SK-N-SH (cell line): ENCODE data around the gene FAM107A. TPM values are rescaled to one million over a fixed set of nuclear protein-coding genes. Genes with fewer than 3 reads are reported as not detected.

ENCODE experiments used
- CTCF ChIA-PET: fragments of 300-600, 350-600 bp; formaldehyde crosslinking; extraction: SDS; loops from one replicate; lab custom pipeline; 2021; lab: Yijun Ruan, JAX
- POLR2A ChIA-PET: fragments of 350-600 bp; sonication (Branson Sonifier 250); formaldehyde crosslinking; extraction: SDS; loops from one replicate; lab custom pipeline; 2020; ENCODE audit warnings: antibody characterized with exemption, inconsistent platforms; lab: Yijun Ruan, JAX
- DNase-seq: peaks from one replicate; pipeline ENCODE4 v3.0.0; 2012
- H2AFZ ChIP-seq: fragments of 200-600 bp; sonication (generic); 2 replicates; pipeline ENCODE4 v1.8.1; 2016; ENCODE audit warnings: antibody characterized with exemption, mild to moderate bottlenecking, low read depth
- H3F3A ChIP-seq: fragments of 200-600 bp; sonication (generic); replicated peaks from 2 replicates; pipeline ENCODE3; 2016; ENCODE audit warnings: antibody characterized with exemption, mild to moderate bottlenecking; ENCODE audit not compliant: insufficient read depth
- H3K27ac ChIP-seq, 2 experiments: fragments of 200-500 bp in 1 of 2; fragments of 200-600 bp in 1 of 2; sonication (Bioruptor generic) in 1 of 2; sonication (generic), shearing (Covaris generic) in 1 of 2; 2 replicates each; pipeline versions ENCODE4 v1.5.1 to v1.6.1; 2014 to 2016; ENCODE audit warnings: low read depth in 2 of 2, inconsistent platforms in 1 of 2, low read length in 1 of 2, mild to moderate bottlenecking in 1 of 2, mixed read lengths in 1 of 2
- H3K27me3 ChIP-seq: fragments of 200-600 bp; sonication (generic), shearing (Covaris generic); 2 replicates; pipeline ENCODE4 v1.6.1; 2016; ENCODE audit warnings: mixed run types; ENCODE audit not compliant: insufficient read depth
- H3K36me3 ChIP-seq, 2 experiments: fragments of 200-500 bp in 1 of 2; fragments of 200-600 bp in 1 of 2; sonication (Bioruptor generic) in 1 of 2; sonication (generic) in 1 of 2; replicated peaks in 1 of 2; 2 replicates each; pipeline versions ENCODE3 to v1.5.1; 2014 to 2016; ENCODE audit warnings: low read length in 1 of 2, mild to moderate bottlenecking in 1 of 2; ENCODE audit not compliant: insufficient read depth in 2 of 2, control insufficient read depth in 1 of 2
- H3K4me1 ChIP-seq, 2 experiments: fragments of 200-500 bp in 1 of 2; fragments of 200-600 bp in 1 of 2; sonication (Bioruptor generic) in 1 of 2; sonication (generic), shearing (Covaris generic) in 1 of 2; 2 replicates each; pipeline versions ENCODE4 v1.5.1 to v1.6.1; 2014 to 2016; ENCODE audit warnings: low read depth in 1 of 2, low read length in 1 of 2, mixed run types in 1 of 2; ENCODE audit not compliant: insufficient read depth in 2 of 2, control insufficient read depth in 1 of 2
- H3K4me2 ChIP-seq: fragments of 200-600 bp; sonication (generic), shearing (Covaris generic); 2 replicates; pipeline ENCODE4 v1.6.1; 2017; ENCODE audit warnings: mixed run types
- H3K4me3 ChIP-seq, 2 experiments: fragments of 200-500 bp in 1 of 2; fragments of 200-600 bp in 1 of 2; sonication (Bioruptor generic) in 1 of 2; sonication (generic), shearing (Covaris generic) in 1 of 2; 2 replicates each; pipeline versions ENCODE4 v1.5.1 to v1.8.1; 2014 to 2016; ENCODE audit warnings: low read depth in 2 of 2, inconsistent platforms in 1 of 2, low read length in 1 of 2, mild to moderate bottlenecking in 1 of 2, mixed read lengths in 1 of 2, moderate library complexity in 1 of 2
- H3K79me2 ChIP-seq: fragments of 200-600 bp; sonication (generic); 2 replicates; pipeline ENCODE4 v1.8.1; 2017; ENCODE audit warnings: mild to moderate bottlenecking; ENCODE audit not compliant: insufficient read depth
- H3K9ac ChIP-seq: fragments of 200-600 bp; sonication (generic); 2 replicates; pipeline ENCODE4 v1.6.1; 2017; ENCODE audit warnings: mixed run types
- H3K9me2 ChIP-seq: fragments of 200-600 bp; sonication (generic); 2 replicates; pipeline ENCODE4 v1.6.1; 2017; ENCODE audit warnings: mixed run types
- H3K9me3 ChIP-seq: fragments of 200-600 bp; sonication (generic); 2 replicates; pipeline ENCODE4 v1.6.1; 2017; ENCODE audit warnings: mixed run types, mild to moderate bottlenecking, moderate library complexity
- H4K20me1 ChIP-seq: fragments of 200-600 bp; sonication (generic); 2 replicates; pipeline ENCODE4 v1.6.1; 2017; ENCODE audit warnings: mild to moderate bottlenecking, mixed run types; ENCODE audit not compliant: insufficient read depth
- EP300 ChIP-seq, 2 experiments: IDR thresholded peaks; 2 replicates each; pipeline versions ENCODE4 v1.4.0 to v1.6.1; 2012; ENCODE audit warnings: borderline replicate concordance in 1 of 2, low read depth in 1 of 2, low read length in 1 of 2
- MXI1 ChIP-seq: IDR thresholded peaks from 2 replicates; pipeline ENCODE4 v1.6.1; 2012; ENCODE audit warnings: mild to moderate bottlenecking, low read depth, low read length, improper control_type of control experiment
- RAD21 ChIP-seq: IDR thresholded peaks from 2 replicates; pipeline ENCODE4 v1.6.1; 2012; ENCODE audit warnings: mild to moderate bottlenecking, low read length
- RCOR1 ChIP-seq: fragments of 150-350 bp; IDR thresholded peaks from 2 replicates; pipeline ENCODE4 v1.6.1; 2017; ENCODE audit warnings: antibody characterized with exemption, low read length
- REST ChIP-seq: IDR thresholded peaks from 2 replicates; pipeline ENCODE4 v1.6.1; 2012; ENCODE audit warnings: mild to moderate bottlenecking, low read depth, low read length, moderate library complexity
- RXRA ChIP-seq: IDR thresholded peaks from 2 replicates; pipeline ENCODE4 v1.4.0; 2012; ENCODE audit warnings: low read depth, mild to moderate bottlenecking, borderline replicate concordance
- USF1 ChIP-seq: IDR thresholded peaks from 2 replicates; pipeline ENCODE4 v1.4.0; 2012; ENCODE audit warnings: low read depth, borderline replicate concordance
- YY1 ChIP-seq: IDR thresholded peaks from 2 replicates; pipeline ENCODE4 v1.4.0; 2012; ENCODE audit warnings: low read depth, mild to moderate bottlenecking
- WGBS: methylation state at CpG from one replicate; pipeline ENCODE4 v1.1.6; 2017; ENCODE audit warnings: low lambda C conversion rate; 5-methylcytosine and 5-hydroxymethylcytosine counted together
- polyA plus RNA-seq, 3 experiments: library from polyadenylated mRNA; depleted of rRNA; stranded (reverse); fragments of >200 nt; gene quantifications; 2 replicates each; pipeline ENCODE4 v1.2.3, GENCODE V29; 2012
- TF ChIP-seq, protein P1 (sequence below): fragments of 200-600 bp; sonication (generic); IDR thresholded peaks from 2 replicates; pipeline ENCODE4 v1.6.1; 2017; ENCODE audit warnings: antibody characterized with exemption, mild to moderate bottlenecking, moderate library complexity
- TF ChIP-seq, protein P2 (sequence below): IDR thresholded peaks from 2 replicates; pipeline ENCODE4 v1.4.0; 2012; ENCODE audit warnings: low read depth

FAM107A gene
- polyA plus RNA-seq, 1 of the 3 experiments (the other 2 are of a cell fraction): 0.02 TPM

- TF ChIP-seq REST: no peak
- TF ChIP-seq RCOR1: no peak
- TF ChIP-seq, protein P1, sequence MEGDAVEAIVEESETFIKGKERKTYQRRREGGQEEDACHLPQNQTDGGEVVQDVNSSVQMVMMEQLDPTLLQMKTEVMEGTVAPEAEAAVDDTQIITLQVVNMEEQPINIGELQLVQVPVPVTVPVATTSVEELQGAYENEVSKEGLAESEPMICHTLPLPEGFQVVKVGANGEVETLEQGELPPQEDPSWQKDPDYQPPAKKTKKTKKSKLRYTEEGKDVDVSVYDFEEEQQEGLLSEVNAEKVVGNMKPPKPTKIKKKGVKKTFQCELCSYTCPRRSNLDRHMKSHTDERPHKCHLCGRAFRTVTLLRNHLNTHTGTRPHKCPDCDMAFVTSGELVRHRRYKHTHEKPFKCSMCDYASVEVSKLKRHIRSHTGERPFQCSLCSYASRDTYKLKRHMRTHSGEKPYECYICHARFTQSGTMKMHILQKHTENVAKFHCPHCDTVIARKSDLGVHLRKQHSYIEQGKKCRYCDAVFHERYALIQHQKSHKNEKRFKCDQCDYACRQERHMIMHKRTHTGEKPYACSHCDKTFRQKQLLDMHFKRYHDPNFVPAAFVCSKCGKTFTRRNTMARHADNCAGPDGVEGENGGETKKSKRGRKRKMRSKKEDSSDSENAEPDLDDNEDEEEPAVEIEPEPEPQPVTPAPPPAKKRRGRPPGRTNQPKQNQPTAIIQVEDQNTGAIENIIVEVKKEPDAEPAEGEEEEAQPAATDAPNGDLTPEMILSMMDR: no peak
- TF ChIP-seq, all 33 proteins: peak for 0
Observed at GRCh38 chr3:58535531-58536500, 41.4 kb downstream of the FAM107A start (continued).

DNA sequence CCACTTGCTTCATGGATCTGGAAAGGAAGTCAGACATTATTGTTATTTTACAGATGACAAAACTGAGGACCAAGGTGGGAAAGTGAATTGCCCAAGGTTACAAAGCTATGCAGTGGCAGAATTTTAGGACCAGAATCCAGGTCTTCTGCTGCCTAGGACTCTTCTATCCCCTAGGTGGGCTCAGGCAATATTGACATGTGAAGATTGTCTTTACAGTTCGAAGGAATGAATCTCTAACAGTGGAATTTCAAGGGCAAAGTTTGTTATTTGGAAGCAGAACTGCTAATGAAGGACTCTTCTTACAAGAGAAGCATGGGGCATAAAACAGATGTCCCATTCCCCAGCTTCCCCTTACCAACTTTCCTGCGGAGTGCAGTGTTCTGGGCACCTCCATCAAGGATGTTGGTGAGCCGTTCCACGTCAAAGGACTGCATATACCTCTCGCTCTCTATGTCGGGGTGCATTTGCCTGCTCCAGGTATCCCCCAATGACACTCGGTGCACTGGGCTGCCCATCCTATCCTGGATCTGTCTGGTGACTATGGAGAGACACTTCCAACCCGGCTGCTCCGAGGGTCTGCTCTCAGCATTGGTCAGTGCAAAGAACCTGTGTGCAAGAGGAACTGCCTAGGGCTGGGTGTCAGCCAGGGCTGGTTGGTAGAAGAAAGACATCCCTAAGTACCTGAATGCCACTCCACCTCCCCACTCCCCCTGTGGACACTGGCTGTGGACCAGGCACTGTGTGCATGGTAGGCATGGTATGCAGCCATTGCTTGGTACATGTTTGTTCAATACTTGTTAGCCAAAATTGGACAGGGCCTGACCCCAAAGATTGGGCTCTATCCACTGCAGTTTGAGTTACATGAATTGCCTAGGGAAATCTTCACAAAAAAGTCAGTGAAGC lies 42.3 kb downstream of the FAM107A start:
- ChIA-PET CTCF (interaction anchor here (0.7 to 12.5 kb wide), 9 partner anchors 12 to 357 kb away, joined by 3 to 99 read pairs (median 4); partner anchors contain the start of gene KCTD6), POLR2A (no interaction called here)
- Histone ChIP-seq H3K36me3 (no peaks in the 10 kb centered on the region), H3K9me2 (no peaks in the 10 kb centered on the region), H3K27ac (no peak overlapping the region)
- no peak for DNase-seq
- TF ChIP-seq USF1: no peak
- TF ChIP-seq RAD21: no peak
- TF ChIP-seq EP300 (IDR thresholded peaks at IDR 0.05; ENCODE audit: borderline replicate concordance in 1 of 2, low read depth in 1 of 2, low read length in 1 of 2): no peak
- no peak for TF ChIP-seq YY1
- TF ChIP-seq, protein P2, sequence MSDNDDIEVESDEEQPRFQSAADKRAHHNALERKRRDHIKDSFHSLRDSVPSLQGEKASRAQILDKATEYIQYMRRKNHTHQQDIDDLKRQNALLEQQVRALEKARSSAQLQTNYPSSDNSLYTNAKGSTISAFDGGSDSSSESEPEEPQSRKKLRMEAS: no peak
- TF ChIP-seq MXI1: no peak
- no peak for TF ChIP-seq RXRA
- TF ChIP-seq, all 33 proteins: peak for 0
- 76% methylated on average over 5 of the region's 9 CpGs for WGBS
- H2AFZ ChIP-seq: no peak overlapping the region
- H3K9me3 ChIP-seq: no peaks in the 10 kb centered on the region
- H4K20me1 ChIP-seq: no peaks in the 10 kb centered on the region
- H3K4me3 ChIP-seq: no peak overlapping the region
- peaks cover 0 to 16% of the 10 kb centered on the region in 2 experiments; a peak in 1 of 4 replicates for H3K4me1 ChIP-seq
- H3K79me2 ChIP-seq: no peaks in the 10 kb centered on the region
- no peaks in the 10 kb centered on the region for H3K27me3 ChIP-seq
- peaks cover 4% of the 10 kb centered on the region for H3F3A ChIP-seq
- H3K4me2 ChIP-seq: no peak overlapping the region
- no peak overlapping the region for H3K9ac ChIP-seq
